ENCODE measurements around the gene TAS2R16. TPM values are rescaled to one million over a fixed set of nuclear protein-coding genes. Genes with fewer than 3 reads are reported as not detected.

TAS2R16 gene
- total RNA-seq, 1 experiment from 2014 or later, result not detected

DNA sequence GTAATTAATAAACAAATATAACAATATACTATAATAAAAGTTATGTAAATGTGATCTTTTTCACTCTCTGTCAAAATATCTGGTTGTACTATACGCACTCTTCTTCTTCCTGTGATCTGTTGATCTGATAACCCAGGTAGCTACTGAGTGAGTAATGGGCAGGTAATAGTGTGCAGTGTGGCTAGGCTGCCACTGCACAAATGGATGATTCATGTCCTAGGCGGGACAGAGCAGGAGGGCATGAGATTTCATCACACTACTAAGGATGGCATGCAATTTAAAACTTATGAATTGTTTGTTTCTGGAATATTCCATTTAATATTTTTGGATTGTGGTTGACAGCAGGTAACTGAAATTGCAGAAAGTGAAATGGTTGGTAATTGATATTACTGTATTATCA lies 44.5 kb downstream of the TAS2R16 start:
- DNase-seq (ENCODE audit: low read depth, low spot score), result peak; percentile 42
- Histone ChIP-seq H3K4me1 (ENCODE audit: control insufficient read depth in 1 of 2, insufficient read depth in 2 of 2, low read length in 2 of 2) (peaks cover 0 to 9% of the 10 kb centered on the region in 2 experiments; a peak in 1 of 4 replicates), H2AFZ (ENCODE audit: low read depth, low read length, poor library complexity, severe bottlenecking) (no peak overlapping the region), H3K4me3 (replicated peaks in 1 of 2; ENCODE audit: low read depth in 1 of 2, low read length in 2 of 2) (no peak overlapping the region), H3K9me2 (ENCODE audit: insufficient read depth) (no peaks in the 10 kb centered on the region), H4K20me1 (ENCODE audit: insufficient read depth) (no peaks in the 10 kb centered on the region), H3K79me2 (ENCODE audit: insufficient read depth, low read length) (no peaks in the 10 kb centered on the region), H3K9ac (ENCODE audit: low read length) (no peak overlapping the region), H3K36me3 (ENCODE audit: control insufficient read depth in 1 of 2, insufficient read depth in 2 of 2, low read length in 2 of 2) (no peaks in the 10 kb centered on the region), H3K27ac (ENCODE audit: low read depth, low read length) (no peak overlapping the region), H3K4me2 (ENCODE audit: low read length) (peak overlapping the region; percentile 25; the same call in 1 of the 2 replicates), H3K27me3 (ENCODE audit: insufficient read depth, low read length) (no peaks in the 10 kb centered on the region), H3K9me3 (ENCODE audit: control insufficient read depth in 1 of 2, insufficient read depth in 1 of 2, low read depth in 1 of 2, low read length in 2 of 2) (no peaks in the 10 kb centered on the region)
- CTCF ChIA-PET, result no interaction called here
- BruUV-seq (replicated peaks), result no TSS peak
- POLR2A ChIA-PET, result no interaction called here
- ATAC-seq, result peak; percentile 99
- intact Hi-C loops (cut with micrococcal nuclease), result no loop called here
- RAD21 ChIA-PET (ENCODE audit: low non-redundant PET in 1 of 2, low total read pairs in 2 of 2, uncharacterized antibody in 2 of 2, unreplicated experiment in 2 of 2), result no interaction called here
- TF ChIP-seq ZNF274 (IDR thresholded peaks at IDR 0.05; ENCODE audit: low read depth, low read length), result no peak
- no peak for TF ChIP-seq ZFX (IDR thresholded peaks at IDR 0.05)
- TF ChIP-seq POLR2AphosphoS5 (IDR thresholded peaks at IDR 0.05; ENCODE audit: low read depth, low read length), result no peak
- peak; percentile 78 for TF ChIP-seq CEBPB (IDR thresholded peaks at IDR 0.05; ENCODE audit: low read depth)
- no peak for TF ChIP-seq ELF1 (IDR thresholded peaks at IDR 0.05; ENCODE audit: borderline replicate concordance, low read depth)
- no peak for TF ChIP-seq POLR2A (IDR thresholded peaks at IDR 0.05; ENCODE audit: borderline replicate concordance, extremely low read depth, insufficient read depth, insufficient read length)
- TF ChIP-seq JUND (IDR thresholded peaks at IDR 0.05), result peak; percentile 52; the same call in 1 of the 2 replicates
- no peak for TF ChIP-seq SIN3A (IDR thresholded peaks at IDR 0.05; ENCODE audit: low read depth)
- peak; percentile 66 for TF ChIP-seq FOSL1 (IDR thresholded peaks at IDR 0.05; ENCODE audit: low read depth)
- peak; percentile 38 for TF ChIP-seq SP1 (IDR thresholded peaks at IDR 0.05; ENCODE audit: low read depth)
- TF ChIP-seq, protein P1, sequence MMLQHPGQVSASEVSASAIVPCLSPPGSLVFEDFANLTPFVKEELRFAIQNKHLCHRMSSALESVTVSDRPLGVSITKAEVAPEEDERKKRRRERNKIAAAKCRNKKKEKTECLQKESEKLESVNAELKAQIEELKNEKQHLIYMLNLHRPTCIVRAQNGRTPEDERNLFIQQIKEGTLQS (IDR thresholded peaks at IDR 0.05), result peak; percentile 46; the same call in 1 of the 2 replicates
- TF ChIP-seq, protein P2, sequence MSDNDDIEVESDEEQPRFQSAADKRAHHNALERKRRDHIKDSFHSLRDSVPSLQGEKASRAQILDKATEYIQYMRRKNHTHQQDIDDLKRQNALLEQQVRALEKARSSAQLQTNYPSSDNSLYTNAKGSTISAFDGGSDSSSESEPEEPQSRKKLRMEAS (IDR thresholded peaks at IDR 0.05), result peak; percentile 30; the same call in 1 of the 2 replicates
- no peak for TF ChIP-seq EGR1 (IDR thresholded peaks at IDR 0.05; ENCODE audit: low read depth)
- peak; percentile 49; the same call in 1 of the 2 replicates for TF ChIP-seq CBX3 (IDR thresholded peaks at IDR 0.05; ENCODE audit: low read depth)

DNA sequence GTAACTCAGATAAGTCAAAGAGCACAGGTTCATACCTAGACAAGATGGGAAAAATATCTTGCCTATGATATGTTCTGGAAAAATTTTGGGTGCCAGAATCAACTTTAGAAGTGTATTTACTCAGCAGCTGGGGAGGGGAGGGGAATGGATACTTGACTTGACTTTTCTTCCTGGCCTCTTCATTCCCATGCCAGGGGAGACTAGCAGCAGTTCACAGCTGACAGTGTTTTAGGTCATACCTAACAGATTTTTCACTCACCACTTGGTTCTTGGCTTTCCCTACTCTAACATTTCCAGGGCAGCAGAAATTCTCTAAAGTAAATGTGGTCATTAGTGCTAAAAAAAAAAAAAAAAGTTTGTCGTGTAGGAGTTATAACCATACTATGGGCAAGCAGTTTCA lies 46.3 kb downstream of the TAS2R16 start:
- Histone ChIP-seq H3K4me1 (ENCODE audit: control insufficient read depth in 1 of 2, insufficient read depth in 2 of 2, low read length in 2 of 2) (peaks cover 0 to 9% of the 10 kb centered on the region in 2 experiments; a peak in 1 of 4 replicates), H3K27ac (ENCODE audit: low read depth, low read length) (no peak overlapping the region), H3K4me3 (replicated peaks in 1 of 2; ENCODE audit: low read depth in 1 of 2, low read length in 2 of 2) (no peak overlapping the region), H3K4me2 (ENCODE audit: low read length) (no peak overlapping the region), H3K9me2 (ENCODE audit: insufficient read depth) (no peaks in the 10 kb centered on the region), H3K9me3 (ENCODE audit: control insufficient read depth in 1 of 2, insufficient read depth in 1 of 2, low read depth in 1 of 2, low read length in 2 of 2) (no peaks in the 10 kb centered on the region), H3K36me3 (ENCODE audit: control insufficient read depth in 1 of 2, insufficient read depth in 2 of 2, low read length in 2 of 2) (no peaks in the 10 kb centered on the region), H3K27me3 (ENCODE audit: insufficient read depth, low read length) (no peaks in the 10 kb centered on the region), H4K20me1 (ENCODE audit: insufficient read depth) (no peaks in the 10 kb centered on the region), H2AFZ (ENCODE audit: low read depth, low read length, poor library complexity, severe bottlenecking) (no peak overlapping the region), H3K9ac (ENCODE audit: low read length) (no peak overlapping the region), H3K79me2 (ENCODE audit: insufficient read depth, low read length) (no peaks in the 10 kb centered on the region)
- no TSS peak for BruUV-seq (replicated peaks)
- ATAC-seq (no peak), DNase-seq (ENCODE audit: low read depth, low spot score) (no peak)
- CTCF ChIA-PET, result no interaction called here
- RAD21 ChIA-PET (ENCODE audit: low non-redundant PET in 1 of 2, low total read pairs in 2 of 2, uncharacterized antibody in 2 of 2, unreplicated experiment in 2 of 2), result no interaction called here
- POLR2A ChIA-PET, result no interaction called here
- intact Hi-C loops (cut with micrococcal nuclease), result no loop called here
- TF ChIP-seq JUND (IDR thresholded peaks at IDR 0.05) (no peak), POLR2A (IDR thresholded peaks at IDR 0.05; ENCODE audit: borderline replicate concordance, extremely low read depth, insufficient read depth, insufficient read length) (no peak)
- TF ChIP-seq, protein P2 (IDR thresholded peaks at IDR 0.05), result no peak

Data from HCT116 (cell line).